Mesenchymal stem cell (in vitro differentiated cells and primary cell): ENCODE measurements around the gene SLC25A18.

ENCODE experiments used
- DNase-seq: peaks from one replicate; pipeline ENCODE4 v3.0.0-alpha.2; 2013
- H2AFZ ChIP-seq: one replicate; pipeline ENCODE4 v1.6.1; 2013; ENCODE audit warnings: low read depth, mild to moderate bottlenecking, control low read depth, inconsistent platforms, low read length, moderate library complexity
- H2AK5ac ChIP-seq: 2 replicates; pipeline ENCODE4 v1.6.1; 2013; ENCODE audit warnings: low read length, moderate library complexity, mild to moderate bottlenecking, inconsistent platforms; ENCODE audit not compliant: severe bottlenecking
- H2BK120ac ChIP-seq: one replicate; pipeline ENCODE4 v1.6.1; 2013; ENCODE audit warnings: low read depth, mild to moderate bottlenecking, inconsistent platforms, low read length, moderate library complexity
- H2BK12ac ChIP-seq, 2 experiments: one replicate each; pipeline ENCODE4 v1.6.1; 2013; ENCODE audit warnings: inconsistent platforms in 2 of 2, low read length in 2 of 2, mild to moderate bottlenecking in 2 of 2, moderate library complexity in 2 of 2, control low read depth in 1 of 2
- H2BK15ac ChIP-seq: one replicate; pipeline ENCODE4 v1.6.1; 2013; ENCODE audit warnings: mild to moderate bottlenecking, low read depth, inconsistent platforms; ENCODE audit not compliant: poor library complexity, severe bottlenecking
- H2BK5ac ChIP-seq: 2 replicates; pipeline ENCODE4 v1.6.1; 2013; ENCODE audit warnings: low read depth, mild to moderate bottlenecking, low read length, control low read depth, inconsistent platforms; ENCODE audit not compliant: poor library complexity, severe bottlenecking
- H3K14ac ChIP-seq, 2 experiments: one replicate each; pipeline ENCODE4 v1.6.1; 2013; ENCODE audit warnings: inconsistent platforms in 2 of 2, low read length in 2 of 2, control low read depth in 1 of 2, mild to moderate bottlenecking in 1 of 2, moderate library complexity in 1 of 2
- H3K18ac ChIP-seq, 2 experiments: one replicate each; pipeline ENCODE4 v1.6.1; 2013; ENCODE audit warnings: inconsistent platforms in 2 of 2, low read length in 2 of 2, control low read depth in 1 of 2, low read depth in 1 of 2, mild to moderate bottlenecking in 1 of 2
- H3K23ac ChIP-seq, 2 experiments: one replicate each; pipeline ENCODE4 v1.6.1; 2013; ENCODE audit warnings: inconsistent platforms in 2 of 2, low read length in 2 of 2, mild to moderate bottlenecking in 2 of 2, moderate library complexity in 2 of 2, control low read depth in 1 of 2
- H3K27ac ChIP-seq: 2 replicates; pipeline ENCODE4 v1.5.1; 2013; ENCODE audit warnings: mild to moderate bottlenecking, moderate library complexity, low read length, control low read depth, inconsistent platforms; ENCODE audit not compliant: poor library complexity, severe bottlenecking
- H3K27me3 ChIP-seq, 2 experiments: 2 replicates each; pipeline versions ENCODE4 v1.6.1 to v1.7.0; 2013; ENCODE audit warnings: low read length in 2 of 2, mild to moderate bottlenecking in 2 of 2, moderate library complexity in 2 of 2, control low read depth in 1 of 2, inconsistent platforms in 1 of 2; ENCODE audit not compliant: control insufficient read depth in 1 of 2, insufficient read depth in 1 of 2
- H3K36me3 ChIP-seq, 2 experiments: 2 replicates each; pipeline versions ENCODE4 v1.6.1 to v1.7.0; 2013; ENCODE audit warnings: low read length in 2 of 2, control low read depth in 1 of 2, inconsistent platforms in 1 of 2, low read depth in 1 of 2, mild to moderate bottlenecking in 1 of 2; ENCODE audit not compliant: insufficient read depth in 2 of 2, control insufficient read depth in 1 of 2
- H3K4ac ChIP-seq, 2 experiments: one replicate each; pipeline ENCODE4 v1.6.1; 2013; ENCODE audit warnings: inconsistent platforms in 2 of 2, low read length in 2 of 2, mild to moderate bottlenecking in 2 of 2, moderate library complexity in 2 of 2, control low read depth in 1 of 2, low read depth in 1 of 2
- H3K4me1 ChIP-seq: 2 replicates; pipeline ENCODE4 v1.6.1; 2013; ENCODE audit warnings: low read depth, low read length, control low read depth; ENCODE audit not compliant: control insufficient read depth, insufficient read depth
- H3K4me2 ChIP-seq: 2 replicates; pipeline ENCODE4 v1.6.1; 2013; ENCODE audit warnings: low read length, mild to moderate bottlenecking, inconsistent platforms; ENCODE audit not compliant: poor library complexity, severe bottlenecking
- H3K4me3 ChIP-seq, 2 experiments: 2 replicates each; pipeline versions ENCODE4 v1.5.1 to v1.7.0; 2013; ENCODE audit warnings: low read length in 2 of 2, mild to moderate bottlenecking in 2 of 2, control low read depth in 1 of 2, low read depth in 1 of 2; ENCODE audit not compliant: insufficient read depth in 1 of 2
- H3K79me1 ChIP-seq: replicated peaks from 2 replicates; pipeline ENCODE4 v1.6.1; 2013; ENCODE audit warnings: mild to moderate bottlenecking, control low read depth, low read length, inconsistent platforms; ENCODE audit not compliant: poor library complexity, severe bottlenecking
- H3K9ac ChIP-seq: 2 replicates; pipeline ENCODE4 v1.7.0; 2013; ENCODE audit warnings: mild to moderate bottlenecking, low read length, moderate library complexity
- H3K9me3 ChIP-seq: 2 replicates; pipeline ENCODE4 v1.7.0; 2013; ENCODE audit warnings: mild to moderate bottlenecking, low read length; ENCODE audit not compliant: control insufficient read depth
- H4K8ac ChIP-seq: one replicate; pipeline ENCODE4 v1.6.1; 2013; ENCODE audit warnings: inconsistent platforms, mild to moderate bottlenecking, low read length, moderate library complexity
- H4K91ac ChIP-seq: one replicate; pipeline ENCODE4 v1.6.1; 2013; ENCODE audit warnings: mild to moderate bottlenecking, low read length, inconsistent platforms
- WGBS: methylation state at CpG from one replicate; pipeline ENCODE4 v1.1.7; 2013; ENCODE audit warnings: mixed read lengths; 5-methylcytosine and 5-hydroxymethylcytosine counted together

SLC25A18 gene

DNA sequence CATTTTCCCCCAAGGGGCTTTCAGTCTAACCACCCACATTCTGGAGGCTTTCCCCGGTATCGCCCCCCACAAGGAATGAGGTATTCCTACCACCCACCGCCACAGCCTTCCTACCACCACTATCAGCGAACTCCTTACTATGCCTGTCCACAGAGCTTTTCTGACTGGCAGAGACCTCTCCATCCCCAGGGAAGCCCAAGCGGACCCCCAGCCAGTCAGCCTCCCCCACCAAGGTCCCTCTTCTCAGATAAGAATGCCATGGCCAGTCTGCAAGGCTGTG lies 14.6 kb upstream of the SLC25A18 start:
- Histone ChIP-seq H2BK12ac (no peak overlapping the region), H2AFZ (no peak overlapping the region), H3K36me3 (no peaks in the 10 kb centered on the region), H3K23ac (no peak overlapping the region), H2AK5ac (no peak overlapping the region), H3K4me3 (no peak overlapping the region), H3K4me1 (no peaks in the 10 kb centered on the region), H2BK120ac (no peak overlapping the region), H2BK15ac (no peak overlapping the region), H2BK5ac (no peak overlapping the region), H3K4me2 (no peak overlapping the region), H3K79me1 (no peaks in the 10 kb centered on the region), H3K9me3 (no peaks in the 10 kb centered on the region), H4K8ac (no peak overlapping the region), H4K91ac (no peak overlapping the region), H3K27ac (no peak overlapping the region), H3K18ac (no peak overlapping the region), H3K9ac (no peak overlapping the region), H3K14ac (no peak overlapping the region), H3K4ac (no peak overlapping the region), H3K27me3 (peaks cover 0 to 7% of the 10 kb centered on the region in 2 experiments)
- 88% methylated on average over 5 of the region's 5 CpGs for WGBS
- DNase-seq, result no peak

DNA sequence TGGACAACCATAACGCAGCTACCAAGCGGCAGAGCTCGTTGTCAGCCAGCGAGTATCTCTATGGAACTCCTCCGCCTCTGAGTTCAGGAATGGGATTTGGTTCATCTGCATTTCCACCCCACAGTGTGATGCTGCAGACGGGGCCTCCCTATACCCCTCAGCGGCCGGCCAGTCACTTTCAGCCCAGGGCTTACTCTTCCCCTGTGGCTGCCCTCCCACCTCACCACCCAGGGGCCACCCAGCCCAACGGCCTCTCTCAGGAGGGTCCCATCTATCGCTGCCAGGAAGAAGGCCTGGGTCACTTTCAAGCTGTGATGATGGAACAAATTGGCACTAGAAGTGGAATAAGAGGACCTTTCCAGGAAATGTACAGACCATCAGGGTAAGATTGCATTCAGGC lies 14.1 kb upstream of the SLC25A18 start:
- H3K79me1 ChIP-seq, result no peaks in the 10 kb centered on the region
- no peak overlapping the region for H2BK5ac ChIP-seq
- H3K23ac ChIP-seq, result no peak overlapping the region
- no peak overlapping the region for H2BK12ac ChIP-seq
- no peak overlapping the region for H3K4ac ChIP-seq
- H3K9ac ChIP-seq, result no peak overlapping the region
- no peaks in the 10 kb centered on the region for H3K9me3 ChIP-seq
- no peak overlapping the region for H3K4me3 ChIP-seq
- no peak overlapping the region for H2AFZ ChIP-seq
- no peaks in the 10 kb centered on the region for H3K4me1 ChIP-seq
- no peak for DNase-seq
- no peak overlapping the region for H2BK120ac ChIP-seq
- H3K4me2 ChIP-seq, result no peak overlapping the region
- no peak overlapping the region for H4K8ac ChIP-seq
- no peak overlapping the region for H2AK5ac ChIP-seq
- 95% methylated on average over 9 of the region's 10 CpGs for WGBS
- H3K27ac ChIP-seq, result no peak overlapping the region
- no peak overlapping the region for H3K18ac ChIP-seq
- no peak overlapping the region for H4K91ac ChIP-seq
- peaks cover 0 to 7% of the 10 kb centered on the region in 2 experiments for H3K27me3 ChIP-seq
- H3K14ac ChIP-seq, result no peak overlapping the region
- no peak overlapping the region for H2BK15ac ChIP-seq
- no peaks in the 10 kb centered on the region for H3K36me3 ChIP-seq

DNA sequence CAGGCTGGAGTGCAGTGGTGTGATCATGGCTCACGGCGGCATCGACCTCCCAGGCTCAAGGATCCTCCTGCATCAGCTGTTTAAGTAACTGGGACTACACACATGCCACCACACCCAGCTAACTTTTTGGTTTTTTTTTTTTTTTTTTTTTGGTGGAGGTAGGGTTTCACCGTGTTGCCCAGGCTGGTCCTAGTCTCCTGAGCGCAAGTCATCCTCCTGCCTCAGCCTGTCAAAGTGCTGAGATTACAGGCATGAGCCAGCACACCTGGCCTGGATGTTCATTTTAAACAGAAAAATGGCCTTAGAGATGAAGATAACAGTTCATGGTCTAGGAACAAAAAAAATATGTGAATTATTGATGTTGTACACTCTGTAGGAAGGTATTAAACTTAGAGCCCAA lies 13.6 kb upstream of the SLC25A18 start:
- no peak for DNase-seq
- 94% methylated on average over 2 of the region's 5 CpGs for WGBS

DNA sequence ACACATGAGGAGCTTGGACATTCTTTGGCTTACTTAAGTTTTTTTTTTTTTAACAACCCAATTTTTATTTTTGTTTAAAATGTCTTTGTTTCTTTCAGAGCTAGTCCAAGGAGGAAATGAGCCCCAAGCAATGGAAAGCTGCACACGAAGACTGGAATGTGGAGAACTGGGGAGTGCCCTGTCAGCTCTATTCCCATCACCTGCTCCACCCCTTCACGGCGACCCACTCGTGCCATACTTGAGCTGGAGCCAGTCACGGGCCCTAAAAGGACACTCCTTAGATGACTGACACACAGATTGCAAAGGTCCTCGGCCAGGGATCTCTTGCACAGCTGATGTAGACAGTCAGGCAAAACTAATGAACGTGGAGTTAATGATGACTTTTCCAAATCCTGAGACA lies 10.6 kb upstream of the SLC25A18 start:
- WGBS, result 87% methylated on average over 7 of the region's 7 CpGs
- no peaks in the 10 kb centered on the region for H3K9me3 ChIP-seq
- no peaks in the 10 kb centered on the region for H3K4me1 ChIP-seq
- H3K9ac ChIP-seq, result no peak overlapping the region
- H2AK5ac ChIP-seq, result no peak overlapping the region
- no peak for DNase-seq
- H2BK15ac ChIP-seq, result no peak overlapping the region
- H3K18ac ChIP-seq, result no peak overlapping the region
- no peak overlapping the region for H2AFZ ChIP-seq
- H4K91ac ChIP-seq, result no peak overlapping the region
- no peaks in the 10 kb centered on the region for H3K79me1 ChIP-seq
- no peak overlapping the region for H2BK12ac ChIP-seq
- H2BK5ac ChIP-seq, result no peak overlapping the region
- H3K14ac ChIP-seq, result no peak overlapping the region
- H3K4me2 ChIP-seq, result no peak overlapping the region
- peaks cover 0 to 7% of the 10 kb centered on the region in 2 experiments for H3K27me3 ChIP-seq
- no peak overlapping the region for H3K4ac ChIP-seq
- H2BK120ac ChIP-seq, result no peak overlapping the region
- H3K27ac ChIP-seq, result no peak overlapping the region
- no peak overlapping the region for H4K8ac ChIP-seq
- H3K23ac ChIP-seq, result no peak overlapping the region
- no peaks in the 10 kb centered on the region for H3K36me3 ChIP-seq
- H3K4me3 ChIP-seq, result no peak overlapping the region

More for the DNA sequence above, 13.6 kb upstream of the SLC25A18 start:
- Histone ChIP-seq H3K4me1 (no peaks in the 10 kb centered on the region), H2AFZ (no peak overlapping the region), H3K27ac (no peak overlapping the region), H3K36me3 (no peaks in the 10 kb centered on the region), H2BK120ac (no peak overlapping the region), H3K79me1 (no peaks in the 10 kb centered on the region), H3K4me2 (no peak overlapping the region), H2BK15ac (no peak overlapping the region), H4K8ac (no peak overlapping the region), H3K27me3 (peaks cover 0 to 7% of the 10 kb centered on the region in 2 experiments), H3K9ac (no peak overlapping the region), H2BK12ac (no peak overlapping the region), H3K18ac (no peak overlapping the region), H3K9me3 (no peaks in the 10 kb centered on the region), H2AK5ac (no peak overlapping the region), H3K4me3 (no peak overlapping the region), H3K14ac (no peak overlapping the region), H4K91ac (no peak overlapping the region), H2BK5ac (no peak overlapping the region), H3K23ac (no peak overlapping the region), H3K4ac (no peak overlapping the region)
